Gastroesophageal sphincter (tissue), 4 donors: Measurements from ENCODE around the gene SLC14A1. TPM values are rescaled to one million over a fixed set of nuclear protein-coding genes. Genes with fewer than 3 reads are reported as not detected.

Experiments used
- ATAC-seq: fragments of 150-250 bp; one replicate; pipeline ENCODE4 v1.9.1; 2016; ENCODE audit warnings: mild to moderate bottlenecking, moderate library complexity
- H3K27ac ChIP-seq, 4 donors: fragments of 200-600 bp; sonication (generic) in 3 of 4; 1 replicate in 3 of 4; 2 replicates in 1 of 4; pipeline ENCODE4 v1.5.1; 2016 to 2019
- H3K27me3 ChIP-seq: fragments of 200-600 bp; sonication (generic); one replicate; pipeline ENCODE4 v1.5.1; 2019
- H3K36me3 ChIP-seq, 2 donors: fragments of 200-600 bp; sonication (generic); one replicate each; pipeline ENCODE4 v1.5.1; 2019; ENCODE audit warnings: control low read depth in 1 of 2
- H3K4me1 ChIP-seq, 3 donors: fragments of 200-600 bp; sonication (generic); 1 replicate in 2 of 3; 2 replicates in 1 of 3; pipeline ENCODE4 v1.5.1; 2016 to 2019; ENCODE audit warnings: control low read depth in 2 of 3
- H3K4me3 ChIP-seq, 2 donors: fragments of 200-600 bp; sonication (generic); one replicate each; pipeline ENCODE4 v1.5.1; 2019; ENCODE audit warnings: mild to moderate bottlenecking in 1 of 2, moderate library complexity in 1 of 2
- H3K9me3 ChIP-seq, 3 donors: fragments of 200-600 bp; sonication (generic); one replicate each; pipeline ENCODE4 v1.5.1; 2017 to 2019; ENCODE audit warnings: control low read depth in 2 of 3
- CTCF ChIP-seq, 4 experiments: fragments of 200-600 bp in 2 of 4; fragments of 450-650 bp in 2 of 4; sonication (generic) in 1 of 4; IDR thresholded peaks; one replicate each; pipeline ENCODE4 v1.5.1; 2017 to 2019; ENCODE audit warnings: antibody characterized with exemption in 4 of 4, mild to moderate bottlenecking in 2 of 4, moderate library complexity in 2 of 4
- EP300 ChIP-seq: sonication (generic); formaldehyde crosslinking; IDR thresholded peaks from one replicate; pipeline ENCODE4 v1.6.1; 2017; ENCODE audit warnings: antibody characterized with exemption, mild to moderate bottlenecking
- POLR2A ChIP-seq, 2 donors: fragments of 450-650 bp; IDR thresholded peaks; one replicate each; pipeline ENCODE4 v1.6.1; 2017; ENCODE audit warnings: antibody characterized with exemption in 2 of 2, mild to moderate bottlenecking in 2 of 2, moderate library complexity in 1 of 2
- POLR2AphosphoS5 ChIP-seq: sonication (generic); formaldehyde crosslinking; IDR thresholded peaks from one replicate; pipeline ENCODE4 v1.6.1; 2017; ENCODE audit warnings: antibody characterized with exemption
- WGBS, 2 donors: methylation state at CpG; one replicate each; pipeline ENCODE4 v1.1.5; 2018; ENCODE audit warnings: low coverage in 1 of 2; 5-methylcytosine and 5-hydroxymethylcytosine counted together
- total RNA-seq, 4 donors: library from RNA; depleted of rRNA; stranded (reverse); fragments of >200 nt; gene quantifications; one replicate each; pipeline ENCODE4 v1.1.0, GENCODE V29; 2016

Gene SLC14A1
- total RNA-seq, 4 donors from 2014 or later, result 0.40 to 6.6 (median 1.5) TPM

GRCh38 chr18:45702708-45703265 lies 21.2 kb upstream of the SLC14A1 start:
- 80% methylated on average over 1 of the region's 1 CpG; no CpG with 5 or more reads in 1 of the 2 donors for WGBS, 2 donors
- H3K4me1 ChIP-seq, result no peaks in the 10 kb centered on the region

DNA sequence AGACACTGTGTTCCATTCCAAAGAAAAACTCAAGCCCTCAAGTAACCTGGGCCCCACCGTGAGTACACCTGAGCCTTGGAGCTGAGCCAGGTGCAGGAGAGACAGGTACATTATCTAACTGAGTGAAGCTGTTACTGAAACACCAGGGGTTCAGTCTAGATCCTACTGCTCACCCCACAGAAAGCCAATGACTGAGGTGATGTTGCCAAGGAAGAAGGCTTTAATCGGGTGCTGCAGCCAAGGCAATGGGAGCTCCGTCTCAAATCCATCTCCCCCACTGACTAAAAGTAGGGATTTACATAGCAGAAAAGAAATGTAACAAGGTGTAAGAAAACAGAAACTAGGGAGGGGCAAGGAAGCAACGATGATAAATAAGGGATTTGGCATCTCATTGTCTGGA lies 15.2 kb upstream of the SLC14A1 start:
- H3K27ac ChIP-seq, result no peak overlapping the region
- WGBS, 2 donors, result 70 to 99% methylated on average over 3 to 4 of the region's 4 CpGs
- peaks cover 0 to 14% (median 0%) of the 10 kb centered on the region in 3 donors for H3K9me3 ChIP-seq
- no peak for ATAC-seq
- H3K27me3 ChIP-seq, result no peaks in the 10 kb centered on the region
- H3K4me3 ChIP-seq, result no peak overlapping the region
- no peaks in the 10 kb centered on the region for H3K36me3 ChIP-seq
- TF ChIP-seq POLR2A (IDR thresholded peaks at IDR 0.05) (no peak), POLR2AphosphoS5 (no peak), CTCF (IDR thresholded peaks at IDR 0.05) (no peak), EP300 (no peak)
- no peaks in the 10 kb centered on the region for H3K4me1 ChIP-seq

More at GRCh38 chr18:45702708-45703265, 21.2 kb upstream of the SLC14A1 start:
- TF ChIP-seq EP300 (no peak), POLR2AphosphoS5 (no peak), POLR2A (IDR thresholded peaks at IDR 0.05) (no peak), CTCF (IDR thresholded peaks at IDR 0.05) (no peak)
- Histone ChIP-seq H3K27me3 (no peaks in the 10 kb centered on the region), H3K36me3 (no peaks in the 10 kb centered on the region), H3K4me3 (no peak overlapping the region), H3K9me3 (peaks cover 0 to 25% (median 0%) of the 10 kb centered on the region in 3 donors), H3K27ac (no peak overlapping the region)
- no peak for ATAC-seq

- Histone ChIP-seq H3K4me1 (no peaks in the 10 kb centered on the region), H3K9me3 (peaks cover 0 to 7% (median 0%) of the 10 kb centered on the region in 3 donors), H3K27me3 (no peaks in the 10 kb centered on the region), H3K36me3 (no peaks in the 10 kb centered on the region), H3K27ac (no peak overlapping the region), H3K4me3 (no peak overlapping the region)
- no peak for ATAC-seq
- TF ChIP-seq CTCF (IDR thresholded peaks at IDR 0.05), result no peak
- TF ChIP-seq POLR2A (IDR thresholded peaks at IDR 0.05), result no peak
- no peak for TF ChIP-seq EP300
- no peak for TF ChIP-seq POLR2AphosphoS5
Observed at GRCh38 chr18:45712061-45712460, 11.9 kb upstream of the SLC14A1 start.

DNA sequence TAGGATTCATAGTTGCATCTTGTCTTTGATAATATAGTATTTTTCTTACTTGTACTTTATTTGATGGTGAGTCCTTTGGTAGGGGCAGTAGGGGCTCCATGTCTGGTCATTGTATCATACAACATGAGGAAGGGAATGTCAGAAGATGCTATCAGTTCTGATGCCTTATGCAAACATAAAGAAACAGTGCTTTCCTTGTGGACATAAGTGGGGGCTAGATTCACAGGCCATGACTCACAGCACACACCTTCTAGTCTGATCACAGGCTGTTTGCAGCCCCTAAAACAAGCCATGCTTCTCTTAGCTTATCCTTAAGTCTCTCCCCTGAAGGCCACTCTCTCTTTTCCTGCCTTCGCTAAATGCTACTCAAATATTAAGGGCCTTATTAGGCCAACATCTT lies 10.7 kb upstream of the SLC14A1 start:
- Histone ChIP-seq H3K4me1 (no peaks in the 10 kb centered on the region), H3K36me3 (no peaks in the 10 kb centered on the region), H3K27ac (no peak overlapping the region), H3K4me3 (no peak overlapping the region), H3K27me3 (no peaks in the 10 kb centered on the region), H3K9me3 (peaks cover 0 to 7% (median 0%) of the 10 kb centered on the region in 3 donors)
- TF ChIP-seq POLR2AphosphoS5, result no peak
- TF ChIP-seq CTCF (IDR thresholded peaks at IDR 0.05), result no peak
- TF ChIP-seq POLR2A (IDR thresholded peaks at IDR 0.05), result no peak
- no peak for TF ChIP-seq EP300
- ATAC-seq, result no peak
- WGBS, 2 donors, result 88 to 92% methylated on average over 1 of the region's 1 CpG

DNA sequence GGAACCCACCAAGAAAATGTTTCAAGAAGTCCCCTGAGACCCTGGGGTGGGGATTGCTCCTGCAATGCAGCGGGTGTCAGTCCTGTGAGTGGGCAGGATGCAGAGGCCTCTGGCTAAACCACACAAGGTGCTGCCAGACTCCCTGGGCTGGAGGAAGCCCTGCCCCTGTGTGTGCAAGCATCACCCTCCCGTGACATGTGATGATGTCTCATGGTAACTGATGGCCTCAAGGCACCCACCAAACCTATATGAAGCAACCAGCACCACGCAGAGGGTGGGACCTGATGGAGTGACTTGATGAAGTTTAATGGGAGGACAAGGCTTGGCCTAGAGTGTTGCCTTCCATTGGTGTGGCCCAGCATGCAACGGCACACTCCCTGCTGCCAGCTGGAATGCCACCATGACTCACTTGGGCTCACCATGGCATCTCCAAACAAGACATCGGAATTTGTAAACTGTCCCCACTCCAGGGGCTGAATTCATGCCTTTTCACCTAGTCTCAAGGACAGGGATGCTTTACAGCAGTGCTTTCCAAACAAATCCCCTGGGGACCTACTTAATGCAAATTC lies 8.7 kb upstream of the SLC14A1 start:
- Histone ChIP-seq H3K9me3 (no peaks in the 10 kb centered on the region), H3K27ac (no peak overlapping the region), H3K4me1 (no peaks in the 10 kb centered on the region), H3K4me3 (no peak overlapping the region), H3K36me3 (no peaks in the 10 kb centered on the region), H3K27me3 (peaks cover 14% of the 10 kb centered on the region)
- 60% methylated on average over 2 of the region's 5 CpGs; no CpG with 5 or more reads in 1 of the 2 donors for WGBS, 2 donors
- no peak for TF ChIP-seq POLR2AphosphoS5
- TF ChIP-seq POLR2A (IDR thresholded peaks at IDR 0.05), result no peak
- TF ChIP-seq EP300, result no peak
- TF ChIP-seq CTCF (IDR thresholded peaks at IDR 0.05), result no peak
- no peak for ATAC-seq
